ENCODE results near the gene HYOU1.
A peak's percentile ranks its signal among the peaks of the same experiment; 100 is the strongest.
"Not testable (repeated sequence)": the region's sequence is repeated elsewhere in the genome, so short reads cannot be mapped to it uniquely, and the experiment has no call there.

The HYOU1 gene

DNA sequence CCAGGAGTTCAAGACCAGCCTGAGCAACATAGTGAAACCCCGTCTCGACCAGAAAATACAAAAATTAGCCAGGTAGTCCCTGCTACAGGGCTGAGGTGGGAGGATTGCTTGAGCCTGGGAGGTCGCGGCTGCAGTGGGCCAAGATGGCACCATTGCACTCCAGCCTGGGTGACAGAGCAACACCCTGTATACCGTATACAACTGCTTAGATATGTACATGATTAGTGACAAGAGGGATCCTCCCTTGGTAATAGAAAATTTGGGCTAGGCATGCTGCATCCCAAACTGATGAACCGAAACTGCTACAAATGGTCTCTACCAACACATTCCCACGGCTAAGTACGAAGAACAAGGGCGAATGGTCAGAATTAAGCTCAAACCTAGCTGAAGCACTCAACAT, 14.1 kb downstream of the HYOU1 start:
- no peak for DNase-seq

DNA sequence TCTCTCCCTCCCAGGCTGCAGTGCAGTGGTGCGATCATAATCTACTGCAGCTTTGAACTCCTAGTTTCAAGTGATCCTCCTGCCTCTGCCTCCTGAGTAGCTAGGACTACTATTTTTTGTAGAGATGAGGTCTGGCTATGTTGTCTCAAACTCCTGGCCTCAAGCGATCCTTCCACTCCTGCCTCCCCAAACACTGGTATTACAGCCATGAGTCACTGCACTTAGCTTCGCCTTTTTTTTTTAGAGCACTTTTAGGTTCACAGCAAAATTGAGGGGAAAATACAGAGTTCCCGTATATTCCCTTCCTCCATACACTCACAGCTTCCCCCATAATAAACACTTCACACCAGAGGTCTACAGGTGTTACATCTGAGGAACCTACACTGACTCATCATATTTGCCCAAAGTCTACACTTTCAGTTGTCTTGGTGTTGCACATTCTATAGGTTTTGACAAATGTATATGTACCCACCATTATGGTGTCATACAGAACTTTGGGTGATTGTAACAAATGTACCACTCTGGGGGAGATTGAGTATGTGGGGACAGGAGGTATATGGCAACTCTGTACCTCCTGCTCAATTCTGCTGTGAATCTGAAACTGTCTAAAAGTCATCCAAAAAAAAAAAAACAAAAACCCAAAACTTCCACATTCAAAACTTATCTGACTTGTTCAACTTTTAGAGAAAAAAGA, 15.0 kb downstream of the HYOU1 start:
- no peak for DNase-seq

GRCh38 chr11:119039471-119039870, 17.5 kb downstream of the HYOU1 start:
- not testable (repeated sequence) for DNase-seq

DNA sequence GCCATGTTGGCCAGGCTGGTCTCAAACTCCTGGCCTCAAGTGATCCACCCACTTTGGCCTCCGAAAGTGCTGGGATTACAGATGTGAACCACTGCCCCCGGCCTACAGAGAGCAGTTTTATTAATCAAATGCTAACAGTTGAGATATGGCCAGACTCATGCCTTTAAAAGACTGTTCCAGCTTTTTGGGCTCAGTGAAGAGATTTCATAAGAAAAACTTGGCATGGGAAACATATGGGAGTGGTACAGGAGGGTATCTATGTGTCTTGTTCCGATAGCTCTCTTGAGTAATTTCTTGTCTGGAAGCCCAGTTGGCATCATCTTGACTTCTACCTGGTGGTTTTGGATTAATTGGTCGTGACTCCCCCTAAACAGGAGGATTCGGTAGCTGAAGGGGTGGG, 18.1 kb downstream of the HYOU1 start:
- DNase-seq = no peak

DNA sequence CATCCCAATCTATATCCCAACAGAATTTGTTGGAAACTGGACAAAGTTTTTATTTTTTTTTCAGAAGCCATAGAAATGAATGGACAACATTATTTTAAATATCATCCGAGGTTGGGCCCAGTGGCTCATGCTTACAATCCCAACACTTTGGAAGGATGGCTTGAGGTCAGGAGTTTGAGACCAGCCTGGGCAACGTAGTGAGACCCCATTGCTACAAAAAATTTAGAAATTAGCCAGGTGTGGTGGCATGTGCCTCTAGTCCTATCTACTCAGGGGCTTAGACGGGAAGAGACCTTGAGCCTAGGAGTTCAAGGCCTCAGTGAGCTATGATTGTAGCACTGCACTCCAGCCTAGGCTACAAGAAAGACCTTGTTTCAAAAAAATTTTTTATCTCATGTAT, 22.2 kb downstream of the HYOU1 start:
- DNase-seq = no peak

GRCh38 chr11:119033421-119033820, 23.6 kb downstream of the HYOU1 start:
- not testable (repeated sequence) for DNase-seq

DNA sequence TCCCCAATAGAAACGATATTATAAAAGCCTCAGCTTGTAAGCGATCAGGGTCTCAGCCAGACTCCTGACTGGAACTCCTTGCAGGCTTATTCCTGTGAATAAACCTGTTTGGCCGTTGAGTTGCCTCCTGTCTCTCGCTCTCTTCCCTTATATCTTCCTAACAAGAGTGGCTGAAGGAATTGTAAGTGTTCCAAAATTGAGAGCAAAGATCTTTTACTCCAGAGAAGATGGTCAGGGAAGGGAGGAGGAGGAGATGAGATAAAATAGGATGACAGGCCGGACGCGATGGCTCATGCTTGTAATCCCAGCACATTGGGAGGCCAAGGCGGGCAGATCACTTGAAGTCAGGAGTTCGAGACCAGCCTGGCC, 25.1 kb downstream of the HYOU1 start:
- no peak for DNase-seq

DNA sequence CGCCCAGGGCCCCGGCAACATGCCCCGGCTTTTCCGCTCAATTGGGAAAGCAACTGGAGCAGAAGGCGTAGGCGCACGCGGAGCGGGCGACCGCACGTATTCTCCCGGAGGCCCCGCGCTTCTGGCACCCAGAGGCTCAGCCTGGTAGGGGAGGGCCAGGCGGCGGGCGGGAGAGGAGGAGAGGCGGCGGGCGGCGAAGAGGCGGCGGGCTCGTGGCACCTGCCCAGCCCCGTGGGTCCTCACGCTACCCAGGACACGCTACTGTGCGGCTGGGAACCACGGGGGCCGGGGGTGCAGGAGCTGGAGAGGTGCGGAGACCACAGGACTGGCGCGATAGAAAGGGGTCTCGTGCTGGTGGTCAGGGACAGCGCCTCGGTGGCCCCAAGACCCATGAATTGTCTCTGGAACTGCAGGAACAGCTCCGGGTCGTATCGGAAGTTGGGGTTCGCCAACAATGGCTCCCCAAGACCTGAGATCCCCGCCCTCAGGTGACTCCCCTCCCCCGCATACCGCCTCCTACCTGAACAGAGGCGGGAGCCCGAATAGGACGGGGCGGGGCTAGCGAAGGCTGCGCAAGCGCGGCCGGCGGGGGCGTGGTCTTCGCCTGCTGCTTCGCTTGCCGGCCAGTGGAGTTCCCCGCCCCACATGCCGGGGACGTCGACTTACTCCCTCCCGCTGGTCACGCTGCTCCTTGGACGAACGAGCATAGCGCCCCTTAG, 26.5 kb downstream of the HYOU1 start, which contains the start of gene SLC37A4:
Gene SLC37A4 (minus strand): TSS at position 549 of the 719 bp plus-strand sequence.
- DNase-seq = peak; percentile 97

DNA sequence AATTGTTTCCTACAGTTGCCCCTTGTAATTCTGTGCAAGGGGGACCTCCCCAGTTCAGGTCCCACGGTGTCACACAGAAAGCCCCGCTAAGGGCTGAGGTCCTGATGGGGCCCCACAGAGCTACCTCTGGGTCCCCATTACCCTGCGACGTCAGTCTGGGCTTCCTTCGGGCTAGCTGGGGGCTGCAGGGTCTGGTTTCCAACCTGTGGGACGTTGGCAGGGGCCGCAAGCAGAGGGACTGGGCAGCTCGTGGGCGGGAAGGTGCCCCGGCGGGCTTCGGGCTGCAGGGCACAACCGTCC, 27.0 kb downstream of the HYOU1 start:
- DNase-seq = no peak

- DNase-seq = peak in 1 of 2 experiments; percentile 50
Observed at GRCh38 chr11:119029340-119030028, 27.5 kb downstream of the HYOU1 start.

DNA sequence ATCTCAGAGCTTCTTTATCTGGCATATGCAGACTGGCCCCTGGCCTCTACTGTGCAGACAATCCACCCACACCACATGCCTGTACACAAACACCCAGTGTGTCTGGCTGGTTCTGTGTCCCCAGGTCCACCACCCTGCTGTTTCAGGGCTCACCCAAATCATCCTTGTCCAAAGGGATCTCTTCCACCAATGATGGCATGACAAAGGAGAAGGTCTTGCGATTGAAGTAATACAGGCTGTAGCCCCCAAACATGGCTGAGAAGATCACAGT, 28.0 kb downstream of the HYOU1 start:
- DNase-seq = no peak

GRCh38 chr11:119028346-119029068, 28.5 kb downstream of the HYOU1 start:
- DNase-seq = no peak

DNA sequence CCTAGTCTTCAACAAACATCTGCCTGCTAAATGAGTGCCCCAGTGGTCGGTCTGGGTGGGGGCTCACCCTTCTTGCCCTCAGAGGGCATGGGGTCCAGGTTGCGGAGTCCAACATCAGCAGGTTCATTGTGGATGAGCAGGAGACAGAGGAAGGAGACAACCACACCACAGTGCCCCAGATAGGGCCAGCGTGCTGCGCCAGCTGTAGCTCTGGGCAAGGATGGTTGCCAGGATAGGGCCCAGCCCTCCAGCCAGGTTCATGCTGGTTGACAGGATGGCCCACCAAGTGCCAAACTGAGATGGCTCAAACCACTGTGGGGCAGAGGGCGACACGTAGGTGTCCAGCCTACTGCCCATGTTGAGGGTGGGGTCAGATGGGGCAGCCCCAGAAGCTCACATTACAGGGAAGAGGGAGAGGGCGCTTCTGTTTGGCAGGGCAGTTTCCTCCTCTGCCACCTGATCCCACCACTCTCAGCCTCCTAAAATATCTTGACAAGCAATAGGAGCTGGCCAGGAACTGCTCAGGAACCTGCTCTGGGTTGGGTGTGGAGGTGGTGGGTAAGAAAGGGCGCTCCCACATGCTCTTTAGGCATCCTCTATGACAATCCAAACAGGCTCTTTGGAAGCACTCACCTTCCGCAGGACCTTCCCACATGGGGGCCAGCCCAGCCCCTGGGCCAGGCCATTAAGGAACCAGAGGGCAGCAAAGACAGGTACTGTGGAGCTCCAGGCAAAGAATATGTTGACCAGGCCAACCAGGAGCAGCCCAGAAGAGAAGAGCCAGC, 29.3 kb downstream of the HYOU1 start:
- no peak for DNase-seq

DNA sequence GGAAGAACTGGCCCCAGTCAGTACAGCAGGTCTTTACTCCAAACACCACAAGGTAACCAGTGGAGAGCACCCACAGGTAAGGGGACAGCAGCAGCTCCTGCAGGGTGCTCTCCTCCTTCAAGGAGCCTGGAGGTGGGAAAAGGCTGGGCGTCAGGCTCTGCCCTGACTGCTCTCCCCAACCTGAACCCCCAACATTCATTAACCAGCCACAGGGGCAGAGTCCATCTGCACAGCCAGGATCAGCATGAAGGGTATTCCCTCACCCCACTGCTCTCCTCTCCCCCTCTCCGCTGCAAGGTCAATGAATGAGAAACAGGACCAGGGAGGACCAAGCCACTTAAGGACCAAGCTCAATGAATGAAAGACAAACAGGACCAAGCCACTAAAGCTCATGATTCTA, 30.0 kb downstream of the HYOU1 start:
- DNase-seq = no peak

DNA sequence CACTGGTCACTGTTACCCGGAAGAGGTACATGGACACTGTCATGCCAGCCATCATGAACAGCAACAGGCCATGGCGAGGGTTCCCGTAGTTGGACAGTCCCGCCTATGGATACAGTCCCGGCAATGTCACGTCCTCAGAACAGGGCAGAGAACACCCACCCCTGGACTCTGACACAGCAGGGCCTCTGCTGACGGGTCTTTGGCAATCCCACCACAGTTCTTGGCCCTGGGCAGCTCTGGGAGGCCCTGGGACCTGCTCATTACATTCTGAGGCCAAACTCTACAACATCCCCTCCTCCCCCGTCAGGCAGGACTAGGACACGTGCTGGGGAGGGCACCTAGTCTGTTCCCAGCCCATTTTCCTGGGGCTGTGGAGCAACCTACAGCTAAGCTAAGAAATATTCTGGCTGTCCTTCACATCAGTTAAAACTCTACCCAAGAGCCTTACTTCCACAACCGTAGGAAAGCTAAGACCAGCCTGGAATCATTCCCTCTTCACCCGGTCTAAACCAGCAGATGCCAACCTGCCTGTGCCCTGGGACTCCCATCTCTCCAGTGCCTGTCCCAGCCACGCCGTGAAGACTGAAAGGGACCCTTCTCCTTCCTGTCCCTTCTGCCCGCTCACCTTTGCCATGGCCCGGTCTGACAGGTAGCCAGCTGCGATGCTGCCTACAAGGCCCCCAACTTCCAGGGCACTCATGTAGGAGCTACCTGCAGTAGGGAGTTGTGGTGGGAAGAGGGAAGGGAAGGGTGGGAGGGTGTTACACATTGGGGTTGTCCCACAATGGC, 30.8 kb downstream of the HYOU1 start:
- DNase-seq = no peak

GRCh38 chr11:119025541-119025940, 31.5 kb downstream of the HYOU1 start:
- no peak for DNase-seq

GRCh38 chr11:119025099-119025473, 31.9 kb downstream of the HYOU1 start:
- DNase-seq = no peak

DNA sequence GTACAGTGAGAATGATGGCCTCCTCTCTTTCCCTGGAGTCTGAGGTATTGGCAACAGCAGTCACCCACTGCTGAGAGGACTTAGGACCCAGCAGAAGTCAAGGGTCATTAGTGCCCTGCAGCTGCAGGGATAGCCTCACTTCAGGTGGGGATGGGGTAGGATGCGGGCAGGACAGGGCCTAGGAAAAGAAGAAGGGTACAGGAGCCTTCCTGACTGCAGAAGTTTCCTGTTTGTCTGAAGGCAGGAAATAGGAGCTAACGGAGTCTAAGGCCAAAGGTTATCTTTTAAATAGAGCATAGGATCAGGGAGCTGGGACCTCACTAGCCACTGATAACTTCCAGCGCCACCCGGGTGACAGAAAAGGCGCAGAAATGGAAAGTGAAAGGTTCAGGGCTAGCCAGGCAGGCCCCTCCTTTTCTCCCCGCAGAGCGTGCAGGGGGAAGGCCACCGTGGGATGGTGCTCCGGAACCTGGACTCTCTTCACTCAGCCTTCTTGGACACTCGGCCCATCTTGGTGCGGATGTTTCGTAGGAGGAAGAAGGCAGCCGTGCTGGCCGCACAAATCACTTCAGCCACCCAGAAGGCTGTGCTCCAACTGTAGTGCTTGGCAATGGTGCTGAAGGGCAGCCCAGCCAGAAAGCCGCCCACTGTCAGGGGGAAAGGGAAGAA, 32.4 kb downstream of the HYOU1 start:
- no peak for DNase-seq

DNA sequence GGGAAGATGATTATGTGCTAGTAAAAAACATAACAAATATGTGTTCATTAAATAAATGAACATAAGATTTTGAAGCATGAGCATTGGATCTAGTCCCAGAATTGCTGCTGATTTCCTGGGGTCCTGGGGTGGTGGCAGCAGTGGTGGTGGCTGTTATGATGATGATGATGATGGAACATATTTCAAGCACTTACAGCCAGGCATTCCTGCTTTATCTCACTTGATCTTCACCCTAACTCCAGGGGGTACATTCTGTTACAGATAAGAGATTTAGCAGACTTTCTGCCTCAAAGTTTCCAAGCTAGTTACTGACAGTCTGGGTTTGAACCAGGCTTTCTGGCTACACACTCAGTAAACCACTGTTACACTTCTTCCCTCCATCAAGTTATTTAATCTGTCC, 33.3 kb downstream of the HYOU1 start:
- DNase-seq = no peak

GRCh38 chr11:119021631-119022030, 35.4 kb downstream of the HYOU1 start:
- no peak for DNase-seq

GRCh38 chr11:119019996-119020395, 37.0 kb downstream of the HYOU1 start:
- DNase-seq = no peak
